HG03575 (cell line): ENCODE measurements around the gene TRIM27.
A peak's percentile ranks its signal among the peaks of the same experiment; 100 is the strongest.
"Not testable (repeated sequence)": the region's sequence is repeated elsewhere in the genome, so short reads cannot be mapped to it uniquely, and the experiment has no call there.

Source experiments
- ATAC-seq: cut with Tn5 transposase; IDR thresholded peaks from one replicate; pipeline ENCODE4 v1.9.1; 2021; ENCODE audit not compliant: unreplicated experiment, insufficient number of reproducible peaks, low FRiP score; ENCODE audit errors: extremely low read depth

The TRIM27 gene

GRCh38 chr6:28943557-28944411 is 20.0 kb upstream of the TRIM27 start:
- no peak for ATAC-seq

- no peak for ATAC-seq
These were observed 19.4 kb upstream of the TRIM27 start for GRCh38 chr6:28943223-28943556.

- no peak for ATAC-seq
These were observed 18.1 kb upstream of the TRIM27 start for GRCh38 chr6:28941684-28942448.

GRCh38 chr6:28940858-28941683 is 17.3 kb upstream of the TRIM27 start:
- ATAC-seq = peak; percentile 32

- no peak for ATAC-seq
These were observed 16.6 kb upstream of the TRIM27 start for GRCh38 chr6:28940294-28940857.

GRCh38 chr6:28933069-28933468 is 9.3 kb upstream of the TRIM27 start:
- no peak for ATAC-seq

GRCh38 chr6:28929887-28930620 is 6.3 kb upstream of the TRIM27 start:
- no peak for ATAC-seq

- not testable (repeated sequence) for ATAC-seq
These were observed 5.6 kb upstream of the TRIM27 start for GRCh38 chr6:28929339-28929738.

GRCh38 chr6:28927846-28928245 is 4.1 kb upstream of the TRIM27 start:
- no peak for ATAC-seq

- no peak for ATAC-seq
These were observed 916 bp downstream of the TRIM27 start for GRCh38 chr6:28922821-28923317.

- no peak for ATAC-seq
These were observed 1.6 kb downstream of the TRIM27 start for GRCh38 chr6:28922004-28922820.

GRCh38 chr6:28920281-28920680 is 3.5 kb downstream of the TRIM27 start:
- ATAC-seq = no peak

GRCh38 chr6:28914941-28915340 is 8.8 kb downstream of the TRIM27 start:
- no peak for ATAC-seq

- no peak for ATAC-seq
These were observed 12.7 kb downstream of the TRIM27 start for GRCh38 chr6:28910901-28911690.

GRCh38 chr6:28907394-28907793 is 16.4 kb downstream of the TRIM27 start:
- ATAC-seq = no peak

- no peak for ATAC-seq
These were observed 17.1 kb downstream of the TRIM27 start for GRCh38 chr6:28906669-28907068.

GRCh38 chr6:28903686-28904085 is 20.1 kb downstream of the TRIM27 start:
- ATAC-seq = no peak
